Activated naive CD4-positive, alpha-beta T cell treated with anti-CD3 and anti-CD28 coated beads, Interleukin-2, amount 50 U/mL, for 24 hours (primary cell): ENCODE measurements around the gene CSRP1.

ENCODE experiments used
- H3K27ac Mint-ChIP-seq: one replicate; pipeline ENCODE4 v1.8.0; 2021; ENCODE audit warnings: mild to moderate bottlenecking, mixed read lengths
- H3K27me3 Mint-ChIP-seq: one replicate; pipeline ENCODE4 v1.8.0; 2021; ENCODE audit warnings: mixed read lengths
- H3K36me3 Mint-ChIP-seq: one replicate; pipeline ENCODE4 v1.8.0; 2021; ENCODE audit warnings: mixed read lengths
- H3K4me1 Mint-ChIP-seq: one replicate; pipeline ENCODE4 v1.8.0; 2021; ENCODE audit warnings: mixed read lengths
- H3K4me3 Mint-ChIP-seq: one replicate; pipeline ENCODE4 v1.8.0; 2021; ENCODE audit warnings: mild to moderate bottlenecking, mixed read lengths
- H3K9me3 Mint-ChIP-seq: one replicate; pipeline ENCODE4 v1.8.0; 2021; ENCODE audit warnings: mixed read lengths

CSRP1 gene

DNA sequence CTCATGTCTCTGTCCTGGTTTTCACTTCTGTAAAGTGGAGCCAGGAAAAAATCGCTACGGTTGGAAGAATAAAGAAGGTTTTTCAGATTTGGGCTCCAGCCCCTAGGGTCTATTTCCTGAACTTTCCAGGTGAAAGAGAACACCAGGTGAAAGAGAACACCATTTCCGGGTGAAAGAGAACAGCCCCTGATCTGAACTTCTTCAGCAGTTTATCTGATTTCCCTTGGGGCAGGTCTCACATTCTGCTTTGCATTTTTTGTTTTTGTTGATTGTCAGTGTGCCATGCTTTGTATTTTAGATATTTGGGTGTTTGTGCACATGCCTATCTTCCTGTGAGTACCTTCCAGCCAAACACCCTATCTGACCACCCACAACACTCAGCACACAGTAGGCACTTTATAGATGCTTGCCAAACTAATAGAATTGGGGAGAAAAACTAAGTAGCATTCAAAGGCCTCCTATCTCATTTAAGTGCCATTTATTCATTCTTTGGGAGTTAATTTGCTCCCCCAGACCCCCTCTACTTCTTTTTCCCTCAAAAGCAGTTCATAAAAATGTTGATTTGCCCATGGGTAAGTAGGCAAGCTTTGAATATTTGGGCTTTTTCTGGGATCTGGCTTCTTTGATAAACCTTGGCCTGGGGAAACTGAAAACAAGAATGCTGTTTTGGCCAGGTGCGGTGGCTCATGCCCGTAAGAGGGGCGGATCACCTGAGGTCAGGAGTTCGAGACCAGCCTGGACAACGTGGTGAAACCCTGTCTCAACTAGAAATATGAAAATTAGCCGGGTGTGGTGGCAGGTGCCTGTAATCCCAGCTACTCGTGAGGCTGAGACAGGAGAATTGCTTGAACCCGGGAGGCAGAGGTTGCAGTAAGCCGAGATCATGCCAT, 34.2 kb upstream of the CSRP1 start:
- no peaks in the 10 kb centered on the region for H3K9me3 Mint-ChIP-seq
- H3K4me1 Mint-ChIP-seq, result peaks cover 13% of the 10 kb centered on the region
- no peak overlapping the region for H3K27ac Mint-ChIP-seq
- H3K36me3 Mint-ChIP-seq, result peaks cover 4% of the 10 kb centered on the region
- H3K4me3 Mint-ChIP-seq, result no peak overlapping the region
- peaks cover 37% of the 10 kb centered on the region for H3K27me3 Mint-ChIP-seq

DNA sequence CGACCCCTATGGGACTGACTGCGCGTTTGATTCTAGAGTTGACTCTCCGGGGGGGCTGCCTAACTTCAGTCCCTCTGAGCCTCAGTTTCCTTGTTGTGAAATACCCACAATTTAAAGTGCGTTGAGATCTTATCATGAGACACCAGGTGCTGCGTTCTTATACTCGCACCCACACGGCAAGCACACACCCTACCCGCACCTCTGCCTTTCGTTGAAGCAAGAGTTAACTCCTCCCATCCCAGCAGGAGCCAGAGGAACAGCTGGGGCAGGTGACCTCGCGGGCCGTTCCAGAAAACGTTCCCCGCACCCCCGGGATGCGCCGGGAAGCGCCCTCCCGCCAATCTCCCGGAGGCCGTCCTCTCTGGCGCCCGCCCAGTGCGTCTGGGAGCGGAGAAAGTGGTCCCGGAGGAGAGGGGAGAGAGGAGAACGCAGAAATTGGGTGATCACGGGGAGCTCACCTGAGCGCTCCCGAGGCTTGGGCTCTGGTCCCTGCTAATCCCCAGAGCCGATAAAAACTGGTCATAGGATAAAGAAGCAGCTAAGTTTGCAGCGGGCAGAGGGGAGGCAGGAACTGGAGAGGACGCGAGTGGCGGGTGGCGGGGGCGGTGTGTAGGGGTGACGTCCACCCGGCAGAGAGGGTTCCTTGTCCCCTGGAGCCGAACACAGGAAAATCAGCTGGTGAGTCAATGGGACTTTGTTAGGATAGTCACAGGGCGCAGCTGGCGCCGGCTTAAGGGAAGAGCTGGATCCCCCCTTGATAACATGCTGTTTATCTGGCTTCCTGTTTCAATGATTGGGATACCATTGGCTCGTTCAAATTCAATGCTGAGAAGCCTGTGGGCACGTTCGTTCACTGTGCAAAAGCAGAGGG, 32.9 kb upstream of the CSRP1 start:
- peak overlapping the region; percentile 75 for H3K4me3 Mint-ChIP-seq
- H3K36me3 Mint-ChIP-seq, result peaks cover 4% of the 10 kb centered on the region
- no peak overlapping the region for H3K27ac Mint-ChIP-seq
- H3K9me3 Mint-ChIP-seq, result no peaks in the 10 kb centered on the region
- H3K27me3 Mint-ChIP-seq, result peaks cover 44% of the 10 kb centered on the region
- peaks cover 13% of the 10 kb centered on the region for H3K4me1 Mint-ChIP-seq

DNA sequence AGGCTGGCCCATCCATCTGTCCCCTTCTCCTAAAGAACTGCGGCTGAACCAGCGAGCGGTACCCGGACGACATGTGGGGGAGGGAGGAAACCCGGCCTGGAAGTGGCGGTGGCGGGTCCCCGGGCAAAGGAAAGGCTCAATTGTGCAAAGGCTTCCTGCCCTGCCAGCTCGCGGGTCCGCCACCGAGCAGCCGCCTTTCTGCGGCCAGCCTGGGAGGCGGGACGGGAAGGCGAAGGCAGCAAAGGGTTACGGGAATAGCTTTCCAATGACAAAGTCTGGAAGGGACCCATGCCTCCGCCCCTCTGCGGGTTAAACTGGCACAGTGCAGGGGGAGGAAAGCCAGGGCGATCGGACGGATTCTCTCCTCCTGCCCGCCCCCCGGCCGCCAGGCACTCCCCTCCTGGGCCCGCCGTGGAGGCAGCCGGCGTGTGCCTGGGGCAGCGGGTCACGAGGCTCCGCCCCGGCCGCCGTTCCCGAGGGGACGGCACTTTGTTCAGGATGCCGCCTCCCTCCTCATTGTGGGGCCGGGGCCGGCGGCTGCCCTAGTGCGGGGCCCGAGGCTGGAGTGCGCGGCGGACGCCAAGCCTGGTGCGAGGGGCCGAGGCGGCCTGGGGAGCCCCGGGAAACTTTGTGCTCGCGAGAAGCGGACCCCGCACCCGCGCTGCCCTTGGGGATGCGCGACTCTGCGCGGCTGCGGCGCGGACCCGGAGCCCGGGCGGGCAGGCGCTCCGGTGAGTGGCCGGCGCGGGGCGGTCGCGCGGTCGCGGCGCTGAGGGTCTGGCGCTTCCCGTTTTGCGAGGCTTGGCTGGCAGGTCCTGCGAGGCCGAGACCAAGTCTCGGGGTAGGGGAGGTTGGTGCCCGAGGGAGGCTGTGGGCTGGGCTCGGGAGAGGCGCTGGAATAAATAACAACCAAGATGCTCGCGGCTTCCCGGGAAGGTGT, 32.0 kb upstream of the CSRP1 start, which contains the start of gene NAV1:
NAV1 (plus strand) TSS at position 516 of the 940 bp plus-strand sequence. CDS start 83,758 bp downstream, outside the sequence.
- H3K36me3 Mint-ChIP-seq, result peaks cover 4% of the 10 kb centered on the region
- peak within 1 kb of the TSS; percentile 79 for H3K4me3 Mint-ChIP-seq
- no peaks in the 10 kb centered on the region for H3K9me3 Mint-ChIP-seq
- peaks cover 13% of the 10 kb centered on the region for H3K4me1 Mint-ChIP-seq
- H3K27ac Mint-ChIP-seq, result no peak within 1 kb of the TSS
- H3K27me3 Mint-ChIP-seq, result peaks cover 47% of the 10 kb centered on the region

DNA sequence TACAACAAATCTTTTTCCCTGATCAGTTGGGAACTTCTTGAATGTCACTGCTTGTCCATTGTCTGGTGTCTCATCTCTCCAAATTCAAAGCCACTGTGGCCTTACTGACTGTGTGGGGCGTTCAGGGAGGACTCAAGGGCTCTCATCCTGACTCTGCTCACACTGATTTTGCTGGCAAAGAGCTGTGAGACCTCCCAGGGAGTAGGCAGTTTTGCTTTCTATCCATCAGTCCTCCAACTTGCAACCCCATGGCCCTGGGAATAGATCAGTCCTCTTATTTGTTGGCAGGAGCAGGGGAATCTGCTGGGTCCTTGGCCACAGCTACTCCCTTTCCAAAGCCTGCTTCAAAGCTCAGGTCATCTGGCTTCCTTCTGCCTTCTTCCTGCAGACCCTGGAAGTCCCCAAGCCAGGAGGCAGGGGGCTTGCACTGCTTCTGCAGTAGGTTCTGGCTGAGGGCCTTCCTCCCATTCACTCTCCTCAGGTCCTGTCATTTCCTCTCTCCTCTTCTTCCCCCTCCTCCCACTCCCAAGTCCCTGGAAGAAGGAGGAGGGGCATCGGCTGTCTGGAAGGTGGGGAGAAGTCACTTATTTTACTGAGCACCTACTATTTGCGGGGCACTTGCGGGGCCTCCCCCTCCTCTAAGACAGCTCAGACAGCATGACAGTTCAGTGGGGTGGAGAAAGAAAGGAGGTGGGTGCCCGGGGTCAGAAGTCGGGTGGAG, 31.1 kb upstream of the CSRP1 start:
- Mint-ChIP-seq H3K36me3 (peaks cover 4% of the 10 kb centered on the region), H3K27me3 (peaks cover 47% of the 10 kb centered on the region), H3K27ac (no peak overlapping the region), H3K9me3 (no peaks in the 10 kb centered on the region), H3K4me3 (peak overlapping the region; percentile 79), H3K4me1 (peaks cover 13% of the 10 kb centered on the region)

DNA sequence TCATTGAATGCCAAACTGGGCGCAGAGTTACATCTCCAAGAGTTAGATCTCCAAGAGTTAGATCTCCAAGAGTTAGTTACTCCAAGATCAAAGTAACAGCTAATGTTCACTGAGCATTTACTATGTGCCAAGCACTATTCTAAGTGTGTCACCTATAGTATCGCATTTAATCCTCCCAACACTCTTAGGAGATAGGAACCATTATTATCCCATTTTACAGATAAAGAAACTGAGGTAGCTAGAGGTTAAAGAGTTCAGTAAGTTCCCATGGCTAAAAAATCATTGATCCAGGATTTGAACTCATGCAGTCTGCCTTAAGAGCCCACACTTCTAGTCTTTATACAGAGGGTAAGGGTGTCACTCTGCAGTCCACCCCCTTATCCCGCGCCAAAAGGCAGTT, 30.5 kb upstream of the CSRP1 start:
- Mint-ChIP-seq H3K36me3 (peaks cover 8% of the 10 kb centered on the region), H3K27ac (no peak overlapping the region), H3K4me1 (peaks cover 13% of the 10 kb centered on the region), H3K4me3 (no peak overlapping the region), H3K27me3 (peaks cover 47% of the 10 kb centered on the region), H3K9me3 (no peaks in the 10 kb centered on the region)

DNA sequence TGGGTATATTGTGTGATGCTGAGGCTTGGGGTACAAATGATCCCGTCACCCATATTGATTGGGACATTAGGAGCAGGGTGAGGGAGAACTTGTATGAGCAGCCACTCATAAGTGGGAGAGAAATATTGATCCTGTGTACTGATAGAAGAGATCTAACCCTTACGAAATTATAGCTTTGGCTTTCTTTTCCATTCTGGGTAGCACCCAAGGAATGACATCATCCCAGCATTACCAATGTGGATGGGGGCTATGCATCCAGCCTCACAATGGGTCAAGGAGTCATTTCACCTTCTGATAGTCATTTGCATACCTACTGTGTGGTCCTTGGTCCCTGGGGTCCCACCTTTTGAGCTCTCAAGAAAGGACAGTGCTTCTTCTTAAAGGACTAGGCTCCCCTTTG, 30.1 kb upstream of the CSRP1 start:
- H3K27ac Mint-ChIP-seq, result no peak overlapping the region
- H3K36me3 Mint-ChIP-seq, result peaks cover 8% of the 10 kb centered on the region
- no peak overlapping the region for H3K4me3 Mint-ChIP-seq
- H3K9me3 Mint-ChIP-seq, result no peaks in the 10 kb centered on the region
- peaks cover 43% of the 10 kb centered on the region for H3K27me3 Mint-ChIP-seq
- H3K4me1 Mint-ChIP-seq, result peaks cover 13% of the 10 kb centered on the region

DNA sequence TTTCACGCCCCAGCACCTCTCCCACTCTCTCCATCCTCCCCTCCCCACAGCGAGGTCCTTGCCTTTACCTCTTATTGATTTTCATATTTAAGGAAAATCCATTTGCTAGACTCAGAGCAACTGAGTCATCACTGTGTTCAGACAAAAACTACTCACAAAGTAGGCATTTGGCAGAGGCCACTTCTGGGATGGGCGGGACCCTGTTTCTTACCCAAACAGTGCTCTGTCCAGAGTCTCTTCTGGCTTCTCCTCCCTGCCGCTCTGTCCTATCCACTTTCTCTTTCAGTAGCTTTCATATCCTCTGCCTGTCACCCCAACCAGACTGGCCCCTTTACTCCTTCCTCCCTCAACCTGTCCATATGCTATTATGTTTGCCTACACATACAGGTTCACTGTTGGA, 29.6 kb upstream of the CSRP1 start:
- no peak overlapping the region for H3K27ac Mint-ChIP-seq
- H3K4me3 Mint-ChIP-seq, result no peak overlapping the region
- peaks cover 13% of the 10 kb centered on the region for H3K4me1 Mint-ChIP-seq
- peaks cover 8% of the 10 kb centered on the region for H3K36me3 Mint-ChIP-seq
- H3K27me3 Mint-ChIP-seq, result peaks cover 40% of the 10 kb centered on the region
- no peaks in the 10 kb centered on the region for H3K9me3 Mint-ChIP-seq

DNA sequence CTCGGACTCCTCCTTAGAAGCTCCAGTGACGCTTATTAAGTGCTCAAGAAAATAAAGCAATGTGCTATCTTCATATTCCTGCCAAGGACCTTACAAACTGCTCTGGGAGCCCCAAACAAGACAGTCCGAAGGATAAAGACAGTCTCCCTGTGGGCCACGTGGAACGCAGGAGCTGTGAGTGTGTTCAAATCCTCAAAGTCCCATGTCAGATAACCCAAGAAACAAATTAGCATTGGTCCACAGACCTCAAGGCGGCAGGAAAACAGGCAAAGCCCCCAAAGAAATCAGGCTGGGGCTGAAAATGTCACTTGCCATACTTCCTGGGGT, 29.0 kb upstream of the CSRP1 start:
- Mint-ChIP-seq H3K9me3 (no peaks in the 10 kb centered on the region), H3K27ac (no peak overlapping the region), H3K27me3 (peaks cover 37% of the 10 kb centered on the region), H3K36me3 (peaks cover 10% of the 10 kb centered on the region), H3K4me1 (peaks cover 13% of the 10 kb centered on the region), H3K4me3 (no peak overlapping the region)

DNA sequence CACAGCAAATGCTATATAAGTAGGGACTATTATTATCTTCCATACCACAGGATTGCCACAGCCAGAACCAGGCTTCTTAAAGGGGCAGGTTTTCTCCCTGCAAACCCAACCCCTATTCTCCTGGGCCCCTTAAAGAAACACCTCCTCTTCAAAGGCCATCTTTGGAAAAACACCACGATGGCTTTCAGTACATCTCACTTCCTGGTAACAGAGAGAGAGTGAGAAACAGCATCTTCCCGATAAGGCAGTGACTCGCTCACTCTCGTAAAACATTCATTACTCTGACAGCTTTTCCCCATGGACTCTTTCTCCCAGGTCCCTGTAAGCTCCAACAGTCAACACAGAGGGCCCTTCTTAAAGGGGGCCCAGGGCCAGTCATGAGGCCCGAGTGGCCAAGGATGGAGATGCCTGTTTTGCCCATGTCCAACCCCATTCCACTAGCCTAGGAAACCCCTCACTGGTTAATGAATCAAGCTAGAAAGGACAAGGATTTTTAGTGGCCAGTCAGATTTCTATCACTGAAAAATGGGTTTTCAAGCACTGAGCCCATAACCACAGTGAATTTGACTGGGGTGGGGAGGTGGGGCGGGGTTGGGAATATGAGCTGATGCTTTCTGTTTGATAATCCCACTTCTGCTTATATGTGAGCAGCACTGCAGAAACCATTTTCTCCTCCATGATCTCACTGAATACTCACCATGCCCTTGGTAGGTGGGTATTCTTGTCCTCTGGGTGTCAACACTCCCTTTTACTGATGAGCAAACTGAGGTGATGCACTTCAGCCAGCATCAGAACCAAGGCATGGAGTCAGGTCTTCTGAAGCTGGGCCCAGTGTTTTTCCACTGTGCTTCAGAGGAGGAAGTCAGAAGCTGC, 28.4 kb upstream of the CSRP1 start:
- Mint-ChIP-seq H3K9me3 (no peaks in the 10 kb centered on the region), H3K4me3 (no peak overlapping the region), H3K4me1 (peaks cover 13% of the 10 kb centered on the region), H3K36me3 (peaks cover 11% of the 10 kb centered on the region), H3K27me3 (peaks cover 33% of the 10 kb centered on the region), H3K27ac (no peak overlapping the region)

DNA sequence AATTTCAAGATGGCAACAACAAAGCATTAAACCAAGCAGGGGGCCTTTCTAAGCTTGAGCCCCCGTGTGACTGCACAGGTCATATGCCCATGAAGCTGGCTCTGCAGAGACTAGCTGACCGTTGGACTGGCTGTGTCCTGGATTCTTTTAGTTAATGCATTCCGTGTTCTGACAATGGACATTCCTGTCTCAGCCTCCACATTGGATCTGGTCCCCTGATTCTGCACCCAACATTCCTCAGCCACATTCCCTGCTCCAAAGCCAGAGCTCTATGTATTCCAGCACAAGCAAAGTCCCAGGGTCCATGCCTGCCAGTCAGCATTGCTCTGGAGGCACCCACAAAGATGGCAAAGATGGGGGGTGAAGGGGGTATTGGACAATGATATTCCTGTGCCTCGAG, 26.9 kb upstream of the CSRP1 start:
- Mint-ChIP-seq H3K4me3 (no peak overlapping the region), H3K27ac (no peak overlapping the region), H3K4me1 (peaks cover 7% of the 10 kb centered on the region), H3K9me3 (no peaks in the 10 kb centered on the region), H3K36me3 (peaks cover 13% of the 10 kb centered on the region), H3K27me3 (peaks cover 31% of the 10 kb centered on the region)

DNA sequence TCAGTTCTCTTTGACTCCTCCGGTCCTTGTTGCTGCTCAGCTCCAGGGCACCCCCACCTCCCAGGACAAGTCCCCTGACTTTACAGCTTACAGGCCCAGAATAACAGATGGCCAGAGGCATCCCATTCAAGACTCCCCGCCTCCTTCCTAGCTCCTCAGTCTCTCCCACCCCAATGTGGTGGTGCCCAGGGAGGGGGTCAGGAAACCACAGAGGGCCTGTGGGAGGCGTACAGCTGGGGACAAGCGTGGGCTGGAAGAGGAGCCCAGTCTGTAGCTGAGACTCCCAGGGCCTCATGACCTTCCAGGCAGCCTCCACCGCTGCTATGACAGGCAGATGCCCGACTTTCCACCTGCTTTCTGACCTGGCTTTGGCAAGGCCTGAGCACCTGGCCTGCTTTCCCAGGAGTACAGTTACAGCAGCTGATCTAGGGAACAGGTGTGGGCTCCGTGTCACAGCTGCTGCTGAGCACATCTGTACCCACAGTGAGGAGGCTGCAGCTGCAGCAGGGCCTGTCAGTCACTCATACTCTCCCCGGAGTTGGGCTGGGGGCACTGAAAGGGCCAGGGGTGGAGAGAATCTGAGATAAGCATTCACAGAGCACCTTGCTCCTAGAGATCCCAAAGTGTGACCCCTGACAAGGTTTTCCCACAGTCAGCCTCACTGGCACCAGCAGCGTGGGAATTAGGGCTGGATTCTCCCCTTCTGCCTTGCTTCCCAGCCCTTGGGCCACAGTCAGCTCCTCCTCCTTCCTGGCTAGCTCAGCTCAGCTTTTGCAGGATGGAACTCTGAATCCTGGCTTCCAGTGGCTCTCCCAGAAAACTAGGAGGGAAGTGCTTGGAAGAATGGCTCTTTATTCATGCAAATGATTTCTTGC, 24.9 kb upstream of the CSRP1 start:
- Mint-ChIP-seq H3K27me3 (peaks cover 14% of the 10 kb centered on the region), H3K27ac (no peak overlapping the region), H3K4me1 (no peaks in the 10 kb centered on the region), H3K36me3 (peaks cover 16% of the 10 kb centered on the region), H3K9me3 (no peaks in the 10 kb centered on the region), H3K4me3 (no peak overlapping the region)

DNA sequence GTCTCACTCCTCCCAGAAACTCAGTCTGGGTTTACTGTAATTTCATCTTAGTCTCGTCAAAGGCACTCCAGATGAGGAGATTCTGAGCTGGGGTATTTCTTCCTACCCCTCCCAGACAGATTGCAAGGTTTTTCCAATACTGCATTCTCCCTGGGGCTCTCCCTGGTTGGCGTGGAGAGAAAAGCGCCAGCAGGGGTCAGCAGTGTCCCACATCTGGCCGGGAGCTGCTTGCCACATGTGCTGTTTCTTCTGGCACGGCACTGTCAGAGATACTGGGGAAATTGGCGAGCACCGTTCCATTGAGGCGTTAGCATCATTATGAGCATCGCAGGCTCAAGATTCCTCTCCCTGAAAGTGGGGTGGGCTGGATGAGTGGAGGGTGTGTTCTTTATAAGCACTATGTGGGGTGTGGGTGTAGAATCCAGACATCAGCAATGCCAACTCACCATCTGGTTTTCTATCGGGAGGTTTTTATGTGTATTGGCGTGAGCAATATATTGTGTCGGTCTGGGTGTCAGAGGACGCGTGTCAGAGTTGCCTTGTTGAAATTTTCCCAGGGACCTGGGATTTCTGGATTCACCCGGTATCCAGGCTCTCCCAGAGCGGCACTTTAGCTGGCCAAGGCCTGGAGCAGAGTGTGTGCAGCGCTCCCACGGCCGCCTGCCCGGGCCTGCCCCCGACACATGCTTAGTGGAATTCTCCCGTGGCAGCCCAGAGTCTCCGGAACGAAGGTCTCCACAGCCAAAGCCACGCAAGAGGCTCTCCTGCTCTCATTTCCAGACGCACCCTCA, 24.0 kb upstream of the CSRP1 start:
- H3K9me3 Mint-ChIP-seq, result no peaks in the 10 kb centered on the region
- H3K27me3 Mint-ChIP-seq, result peaks cover 9% of the 10 kb centered on the region
- H3K4me1 Mint-ChIP-seq, result no peaks in the 10 kb centered on the region
- H3K4me3 Mint-ChIP-seq, result no peak overlapping the region
- H3K36me3 Mint-ChIP-seq, result peaks cover 13% of the 10 kb centered on the region
- no peak overlapping the region for H3K27ac Mint-ChIP-seq
